Measurements from ENCODE around the gene CAV1.
A peak's percentile ranks its signal among the peaks of the same experiment; 100 is the strongest.

CAV1 gene

GRCh38 chr7:116560021-116560970, 35.5 kb downstream of the CAV1 start:
- DNase-seq, result no peak

- no peak for DNase-seq
Measured at GRCh38 chr7:116561697-116562483, 37.1 kb downstream of the CAV1 start.

DNA sequence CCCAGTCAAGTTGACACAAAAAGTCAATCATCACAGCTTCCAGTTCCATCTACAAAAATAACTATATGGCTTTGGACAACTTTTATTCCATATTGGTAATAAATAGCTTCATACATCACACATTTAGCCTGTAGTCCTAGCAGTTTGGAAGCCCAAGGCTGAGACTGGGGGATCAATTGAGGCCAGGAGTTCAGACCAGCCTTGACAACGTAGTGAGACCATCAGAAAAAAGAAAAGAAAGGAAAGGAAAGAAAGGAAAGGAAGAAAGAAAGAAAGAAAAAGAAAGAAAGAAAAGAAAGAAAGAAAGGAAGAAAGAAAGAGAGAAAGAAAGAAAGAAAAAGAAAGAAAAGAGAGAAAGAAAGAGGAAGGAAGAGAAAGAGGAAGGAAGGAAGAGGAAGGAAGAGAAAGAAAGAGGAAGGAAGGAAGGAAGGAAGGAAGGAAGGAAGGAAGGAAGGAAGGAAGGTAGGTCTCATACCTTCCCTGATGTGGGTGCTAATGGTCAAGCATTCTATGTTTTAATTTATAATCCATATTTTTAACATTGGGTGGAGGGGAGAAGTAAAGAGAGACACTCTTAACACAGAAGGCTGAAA, 37.8 kb downstream of the CAV1 start:
- no peak for DNase-seq

- DNase-seq, result no peak
Measured at GRCh38 chr7:116565981-116566380, 41.1 kb downstream of the CAV1 start.

DNA sequence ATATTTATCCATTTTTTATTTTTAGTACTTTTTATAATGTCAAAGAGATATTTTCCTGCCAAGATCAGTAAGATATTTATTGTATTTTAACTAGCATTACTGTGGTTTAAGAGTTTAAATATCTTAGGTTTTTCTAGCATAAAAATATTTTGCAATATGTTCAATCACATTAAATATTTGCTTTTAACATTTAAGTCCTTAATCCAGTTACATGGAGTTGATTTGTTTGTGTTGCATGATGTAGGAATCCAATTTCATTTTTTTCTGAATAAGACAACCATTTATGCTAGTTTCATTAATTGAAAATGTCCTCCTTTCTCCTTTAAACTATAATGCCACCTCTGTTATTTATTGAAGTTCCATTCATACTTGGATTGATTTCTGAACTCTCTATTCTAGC, 41.8 kb downstream of the CAV1 start:
- DNase-seq, result no peak

GRCh38 chr7:116569737-116570136, 44.9 kb downstream of the CAV1 start:
- peak; percentile 98 for DNase-seq

- peak; percentile 45 for DNase-seq
Measured at GRCh38 chr7:116570306-116570705, 45.5 kb downstream of the CAV1 start.

GRCh38 chr7:116571037-116571436, 46.2 kb downstream of the CAV1 start:
- DNase-seq, result peak; percentile 93

DNA sequence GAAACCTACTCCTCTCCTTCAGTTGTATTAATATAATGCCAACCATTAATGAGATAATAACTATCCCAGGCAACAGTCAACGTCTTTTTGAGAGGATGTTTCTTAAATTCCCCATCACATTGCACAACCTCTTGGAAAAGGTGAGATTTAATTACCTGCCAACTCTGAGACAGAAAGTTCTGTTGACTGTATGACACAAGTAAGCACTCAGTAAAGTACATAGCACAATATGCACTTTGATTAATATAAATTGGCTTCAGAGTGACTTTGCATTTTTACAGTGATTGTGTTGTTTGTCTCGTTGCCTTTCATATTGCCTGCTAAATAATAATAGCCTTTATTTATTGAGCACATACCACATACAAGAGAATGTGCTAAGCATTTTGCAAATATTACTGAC, 46.7 kb downstream of the CAV1 start:
- DNase-seq, result no peak

DNA sequence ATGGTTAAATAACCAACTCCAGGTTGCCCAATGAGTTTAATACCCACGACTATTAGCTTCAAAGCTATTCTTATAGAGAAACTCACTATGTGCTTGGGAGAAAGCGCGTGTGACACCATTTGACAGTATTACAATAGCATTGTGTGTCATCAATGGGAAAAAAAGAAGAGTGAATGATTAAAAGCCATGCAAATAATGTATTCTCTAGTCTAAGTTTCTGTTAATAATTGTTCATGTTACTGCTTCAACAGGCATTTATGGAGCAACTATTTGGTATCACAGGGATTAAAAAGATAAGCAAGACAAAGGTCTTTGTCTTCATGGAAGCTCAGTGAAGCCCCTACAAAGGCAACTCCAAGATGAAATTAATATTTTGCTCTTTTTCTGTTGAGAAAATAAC, 47.2 kb downstream of the CAV1 start:
- DNase-seq, result no peak

DNA sequence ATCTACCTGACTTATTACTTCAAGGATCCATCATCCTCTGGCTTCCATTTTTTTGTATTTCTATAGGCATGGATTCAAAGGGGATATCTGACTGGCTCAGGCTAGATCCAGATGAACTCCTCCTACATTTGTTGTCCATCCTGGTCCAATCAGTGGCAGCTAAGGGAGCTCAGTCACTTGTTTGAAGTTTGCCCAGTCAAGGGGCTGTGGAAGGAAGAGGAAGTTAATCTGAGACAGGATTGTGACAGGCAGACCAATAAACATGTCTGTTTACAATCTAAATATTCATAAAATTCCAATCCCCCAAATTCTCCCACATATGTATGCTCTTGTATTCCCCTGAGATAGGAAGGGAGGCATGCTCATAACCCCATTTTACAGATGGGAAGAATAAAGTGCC, 48.7 kb downstream of the CAV1 start:
- no peak for DNase-seq

GRCh38 chr7:116574025-116574822, 49.4 kb downstream of the CAV1 start:
- DNase-seq, result no peak

DNA sequence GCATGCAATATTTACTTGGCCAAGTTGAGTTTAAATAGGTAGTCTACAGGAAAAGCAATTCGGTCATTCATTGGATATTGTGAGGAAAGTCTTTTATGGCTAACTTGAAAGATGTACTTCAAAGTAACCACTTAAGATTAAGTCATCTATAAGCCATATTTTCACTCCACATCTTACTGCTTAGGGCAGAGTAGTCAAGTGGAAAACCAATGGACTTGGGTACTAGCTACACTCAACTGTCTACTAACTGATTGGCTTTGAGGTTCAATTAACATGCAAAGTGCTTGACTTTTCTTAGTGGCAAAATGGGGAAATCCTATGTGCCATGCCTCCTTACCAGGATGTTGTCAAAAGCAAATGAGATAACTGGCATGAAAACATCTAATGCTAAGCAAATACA, 51.0 kb downstream of the CAV1 start:
- DNase-seq, result no peak

GRCh38 chr7:116576350-116577319, 51.8 kb downstream of the CAV1 start:
- DNase-seq, result peak; percentile 99

DNA sequence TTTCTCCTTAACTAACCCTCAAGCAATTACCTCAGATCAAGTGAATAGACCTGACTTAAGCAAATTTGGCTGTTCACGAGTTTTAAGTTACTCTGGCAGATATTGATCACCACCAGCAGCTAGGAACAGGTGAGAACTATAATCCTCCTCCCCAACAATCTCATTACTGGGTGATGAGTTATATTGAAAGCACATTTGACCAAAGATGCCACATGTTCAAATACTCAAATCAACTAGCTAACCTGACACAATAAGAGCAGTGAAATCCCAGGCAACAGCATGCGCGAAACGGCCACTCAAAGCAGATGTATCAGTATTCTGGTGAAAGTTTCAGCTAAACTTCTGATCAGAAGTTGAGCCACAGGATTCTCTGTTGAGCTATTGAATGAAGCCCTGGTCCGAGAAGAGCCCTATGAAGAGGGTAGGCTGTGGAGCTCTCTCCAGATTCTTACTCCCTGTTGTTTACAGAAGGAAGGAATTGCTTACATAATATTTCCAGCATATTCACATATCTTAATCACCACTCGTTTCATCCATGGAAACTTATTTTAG, 52.6 kb downstream of the CAV1 start:
- no peak for DNase-seq

- DNase-seq, result no peak
Measured at GRCh38 chr7:116578526-116578925, 53.7 kb downstream of the CAV1 start.

DNA sequence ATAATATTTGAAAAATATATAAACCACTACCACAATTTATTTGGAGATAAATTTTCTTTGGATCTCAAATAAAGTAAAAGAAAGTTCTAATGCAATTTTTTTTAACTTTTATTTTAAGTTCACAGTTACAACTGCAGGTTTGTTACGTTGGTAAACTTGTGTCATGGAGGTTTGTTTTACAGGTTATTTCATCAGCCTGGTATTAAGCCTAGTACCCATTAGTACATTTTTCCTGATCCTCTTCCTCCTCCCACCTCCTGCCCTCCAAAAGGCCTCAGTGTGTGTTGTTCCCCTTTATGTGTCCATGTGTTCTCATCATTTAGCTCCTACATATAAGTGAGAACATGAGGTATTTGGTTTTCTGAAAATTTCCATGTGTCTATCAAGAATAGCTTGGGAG, 54.5 kb downstream of the CAV1 start:
- no peak for DNase-seq

- DNase-seq, result no peak
Measured at GRCh38 chr7:116579835-116580234, 55.0 kb downstream of the CAV1 start.

- peak; percentile 80 for DNase-seq
Measured at GRCh38 chr7:116582164-116582732, 57.4 kb downstream of the CAV1 start.

GRCh38 chr7:116582806-116583444, 58.1 kb downstream of the CAV1 start:
- DNase-seq, result peak; percentile 93
